ENCODE data around the gene TMEM212.
"Not testable (repeated sequence)": the region's sequence is repeated elsewhere in the genome, so short reads cannot be mapped to it uniquely, and the experiment has no call there.

Gene TMEM212

DNA sequence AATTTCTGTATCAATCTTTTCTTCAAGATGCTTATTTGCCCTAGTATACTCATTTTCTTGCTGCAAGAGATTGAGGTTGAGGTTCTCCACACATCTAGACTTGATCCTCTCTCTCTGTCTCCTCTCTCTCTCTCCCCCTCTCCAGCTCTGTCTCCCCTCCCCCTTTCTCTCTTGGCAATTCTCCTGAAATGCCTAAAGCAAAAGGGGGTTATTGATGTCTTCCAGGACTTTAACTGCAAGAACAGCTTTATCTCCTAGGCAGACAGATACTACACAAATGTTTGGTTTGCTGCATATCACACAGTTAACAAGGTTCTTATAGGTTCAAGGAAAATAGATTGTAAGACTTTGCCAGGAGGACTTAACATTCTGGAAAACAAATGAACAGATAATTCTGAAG lies 52.1 kb downstream of the TMEM212 start:
- no peak for DNase-seq

- DNase-seq, result no peak
Measured at GRCh38 chr3:171895900-171896299, 52.8 kb downstream of the TMEM212 start.

GRCh38 chr3:171896316-171896715 lies 53.2 kb downstream of the TMEM212 start:
- no peak for DNase-seq

GRCh38 chr3:171898192-171898591 lies 55.0 kb downstream of the TMEM212 start:
- no peak for DNase-seq

DNA sequence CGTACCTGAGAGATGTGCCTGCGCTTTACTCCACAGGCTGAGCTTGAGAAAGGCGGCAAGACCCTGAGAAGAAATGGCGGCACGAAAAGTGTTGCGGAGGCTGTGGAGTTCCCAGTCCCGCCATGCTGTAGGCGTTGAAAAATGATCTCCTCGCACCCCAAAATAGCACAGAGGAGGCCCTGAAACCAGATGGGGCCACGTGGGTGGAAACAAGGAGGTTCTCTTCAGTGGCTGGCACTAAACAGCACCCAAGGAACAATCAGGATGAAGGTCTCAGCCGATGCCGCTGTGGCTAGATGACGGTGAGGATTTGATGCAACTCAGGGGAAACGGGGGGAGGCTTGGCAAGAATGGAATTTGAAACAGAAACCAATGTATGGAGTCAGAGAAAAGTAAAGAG lies 57.3 kb downstream of the TMEM212 start:
- no peak for DNase-seq

GRCh38 chr3:171901615-171902312 lies 58.6 kb downstream of the TMEM212 start:
- no peak for DNase-seq

- DNase-seq, result no peak
Measured at GRCh38 chr3:171904829-171905228, 61.7 kb downstream of the TMEM212 start.

GRCh38 chr3:171906503-171906902 lies 63.4 kb downstream of the TMEM212 start:
- not testable (repeated sequence) for DNase-seq

GRCh38 chr3:171906951-171907676 lies 64.0 kb downstream of the TMEM212 start:
- DNase-seq, result no peak

DNA sequence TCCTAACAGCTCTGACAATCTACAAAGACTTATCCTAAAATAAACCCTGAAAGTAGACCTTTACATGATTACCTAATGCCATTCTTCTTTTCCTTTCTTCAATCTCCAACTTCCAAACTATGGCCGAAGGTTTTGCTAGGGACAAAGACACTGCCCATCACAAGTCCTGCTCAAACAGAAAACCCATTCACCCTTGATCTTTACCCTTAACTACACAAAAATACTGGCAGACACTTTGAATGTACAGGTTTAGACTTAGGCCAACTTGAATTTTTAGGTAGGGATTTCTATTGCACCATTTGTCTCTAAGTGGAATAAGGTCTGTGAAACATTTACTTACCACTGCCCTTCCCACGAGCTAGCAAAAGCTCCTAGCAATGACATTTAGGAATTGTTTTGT lies 64.6 kb downstream of the TMEM212 start:
- DNase-seq, result no peak

DNA sequence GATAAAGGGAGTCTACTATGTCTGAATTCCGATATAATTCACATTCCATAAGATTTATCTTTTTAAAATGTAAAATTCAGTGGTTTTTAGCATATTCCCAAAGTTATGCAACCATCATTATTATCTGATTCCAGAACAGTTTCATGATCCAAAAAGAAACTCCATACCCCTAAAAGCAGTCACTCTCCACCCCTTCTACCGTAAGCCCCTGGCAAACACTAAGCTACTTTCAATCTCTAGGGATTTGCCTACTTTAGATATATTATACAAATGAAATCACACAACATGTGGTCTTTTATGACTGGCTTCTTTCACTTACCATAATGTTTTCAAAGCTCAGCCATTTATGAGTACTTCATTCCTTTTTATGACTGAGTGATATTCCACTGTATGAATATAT lies 65.6 kb downstream of the TMEM212 start:
- no peak for DNase-seq

Measured in SIG-M5 (cell line).